Tibial artery (tissue), 4 donors: ENCODE measurements around the gene FKBP5.
"Not testable (repeated sequence)": the region's sequence is repeated elsewhere in the genome, so short reads cannot be mapped to it uniquely, and the experiment has no call there.

Experiments used
- DNase-seq, 2 donors: peaks; one replicate each; pipeline ENCODE4 v3.0.0-alpha.2; 2019
- H3K27ac ChIP-seq, 2 donors: fragments of 200-600 bp; sonication (generic) in 1 of 2; 1 replicate in 1 of 2; 2 replicates in 1 of 2; pipeline ENCODE4 v1.5.1; 2018 to 2019; ENCODE audit warnings: mild to moderate bottlenecking in 1 of 2
- H3K27me3 ChIP-seq, 2 donors: fragments of 200-600 bp; sonication (generic) in 1 of 2; one replicate each; pipeline versions ENCODE4 v1.5.1 to v1.6.0; 2016 to 2019
- H3K36me3 ChIP-seq, 3 donors: fragments of 200-600 bp; sonication (generic) in 2 of 3; one replicate each; pipeline ENCODE4 v1.5.1; 2016 to 2019; ENCODE audit warnings: mild to moderate bottlenecking in 2 of 3
- H3K4me1 ChIP-seq, 4 donors: fragments of 200-600 bp; sonication (generic) in 2 of 4; 1 replicate in 3 of 4; 2 replicates in 1 of 4; pipeline ENCODE4 v1.5.1; 2016 to 2019
- H3K4me3 ChIP-seq, 2 donors: fragments of 200-600 bp; sonication (generic) in 1 of 2; 1 replicate in 1 of 2; 2 replicates in 1 of 2; pipeline ENCODE4 v1.5.1; 2018 to 2019; ENCODE audit warnings: mild to moderate bottlenecking in 2 of 2
- H3K9me3 ChIP-seq, 3 donors: fragments of 200-600 bp; sonication (generic) in 1 of 3; one replicate each; pipeline ENCODE4 v1.5.1; 2016 to 2019
- CTCF ChIP-seq, 2 experiments: fragments of 200-600 bp in 1 of 2; fragments of 450-650 bp in 1 of 2; IDR thresholded peaks; one replicate each; pipeline ENCODE4 v1.5.1; 2017 to 2019; ENCODE audit warnings: antibody characterized with exemption in 2 of 2, mild to moderate bottlenecking in 1 of 2, moderate library complexity in 1 of 2
- intact Hi-C: fragments of 100-400 bp; cut with DNase I; formaldehyde crosslinking; loops from one replicate; pipeline ENCODE4 v1.15.0; 2023; ENCODE audit warnings: low total_unique reads

FKBP5 gene

GRCh38 chr6:35694462-35694861 is 5.7 kb upstream of the FKBP5 start:
- Histone ChIP-seq H3K4me3 (no peak overlapping the region), H3K36me3 (no peaks in the 10 kb centered on the region), H3K9me3 (peaks cover 0 to 6% (median 0%) of the 10 kb centered on the region in 3 donors), H3K27me3 (no peaks in the 10 kb centered on the region), H3K27ac (no peak overlapping the region), H3K4me1 (peaks cover 0 to 30% (median 23%) of the 10 kb centered on the region in 4 donors)
- DNase-seq, result no peak
- intact Hi-C loops, result no loop called here
- no peak for TF ChIP-seq CTCF (IDR thresholded peaks at IDR 0.05)

GRCh38 chr6:35691027-35691824 is 2.5 kb upstream of the FKBP5 start:
- H3K36me3 ChIP-seq, result no peaks in the 10 kb centered on the region
- peaks cover 0 to 6% (median 0%) of the 10 kb centered on the region in 3 donors for H3K9me3 ChIP-seq
- TF ChIP-seq CTCF (IDR thresholded peaks at IDR 0.05), result no peak
- H3K4me1 ChIP-seq, result peaks cover 0 to 35% (median 28%) of the 10 kb centered on the region in 4 donors
- peak overlapping the region; percentile 77 to 98 for H3K27ac ChIP-seq
- peak; percentile 97 to 98 for DNase-seq
- no peaks in the 10 kb centered on the region for H3K27me3 ChIP-seq
- no peak overlapping the region for H3K4me3 ChIP-seq
- intact Hi-C loops, result no loop called here

GRCh38 chr6:35690484-35690883 is 1.8 kb upstream of the FKBP5 start:
- Histone ChIP-seq H3K27ac (peak overlapping the region; percentile 77 to 98), H3K4me1 (peaks cover 0 to 41% (median 29%) of the 10 kb centered on the region in 4 donors), H3K9me3 (peaks cover 0 to 6% (median 0%) of the 10 kb centered on the region in 3 donors), H3K4me3 (no peak overlapping the region), H3K27me3 (no peaks in the 10 kb centered on the region), H3K36me3 (no peaks in the 10 kb centered on the region)
- no peak for TF ChIP-seq CTCF (IDR thresholded peaks at IDR 0.05)
- no peak for DNase-seq
- intact Hi-C loops, result no loop called here

GRCh38 chr6:35690006-35690405 is 1.3 kb upstream of the FKBP5 start:
- peak overlapping the region; percentile 77 to 98 for H3K27ac ChIP-seq
- intact Hi-C loops, H3K27me3 ChIP-seq, DNase-seq, H3K36me3 ChIP-seq, H3K9me3 ChIP-seq, H3K4me3 ChIP-seq: not testable (repeated sequence)
- H3K4me1 ChIP-seq, result peaks cover 0 to 45% (median 32%) of the 10 kb centered on the region in 4 donors

GRCh38 chr6:35687658-35688604 is 784 bp downstream of the FKBP5 start:
- TF ChIP-seq CTCF (IDR thresholded peaks at IDR 0.05), result peak in 1 of 2 experiments; percentile 17
- intact Hi-C loops, result loop anchor here (2.0 to 10.0 kb wide), 3 partner anchors 39 to 103 kb away; no protein-coding TSS in a partner anchor
- H3K4me1 ChIP-seq, result peaks cover 0 to 66% (median 36%) of the 10 kb centered on the region in 4 donors
- H3K4me3 ChIP-seq, result peak overlapping the region; percentile 91 to 98
- no peaks in the 10 kb centered on the region for H3K9me3 ChIP-seq
- H3K36me3 ChIP-seq, result peaks cover 18 to 19% (median 19%) of the 10 kb centered on the region in 3 donors
- H3K27me3 ChIP-seq, result no peaks in the 10 kb centered on the region
- DNase-seq, result peak; percentile 66 to 80
- peak overlapping the region; percentile 98 to 99 for H3K27ac ChIP-seq
